GM19438 (cell line): ENCODE data around the gene TNIP1.
A peak's percentile ranks its signal among the peaks of the same experiment; 100 is the strongest.

ENCODE experiments used
- ATAC-seq: cut with Tn5 transposase; IDR thresholded peaks from one replicate; pipeline ENCODE4 v1.9.1; 2021; ENCODE audit warnings: low read depth; ENCODE audit not compliant: unreplicated experiment

TNIP1 gene

DNA sequence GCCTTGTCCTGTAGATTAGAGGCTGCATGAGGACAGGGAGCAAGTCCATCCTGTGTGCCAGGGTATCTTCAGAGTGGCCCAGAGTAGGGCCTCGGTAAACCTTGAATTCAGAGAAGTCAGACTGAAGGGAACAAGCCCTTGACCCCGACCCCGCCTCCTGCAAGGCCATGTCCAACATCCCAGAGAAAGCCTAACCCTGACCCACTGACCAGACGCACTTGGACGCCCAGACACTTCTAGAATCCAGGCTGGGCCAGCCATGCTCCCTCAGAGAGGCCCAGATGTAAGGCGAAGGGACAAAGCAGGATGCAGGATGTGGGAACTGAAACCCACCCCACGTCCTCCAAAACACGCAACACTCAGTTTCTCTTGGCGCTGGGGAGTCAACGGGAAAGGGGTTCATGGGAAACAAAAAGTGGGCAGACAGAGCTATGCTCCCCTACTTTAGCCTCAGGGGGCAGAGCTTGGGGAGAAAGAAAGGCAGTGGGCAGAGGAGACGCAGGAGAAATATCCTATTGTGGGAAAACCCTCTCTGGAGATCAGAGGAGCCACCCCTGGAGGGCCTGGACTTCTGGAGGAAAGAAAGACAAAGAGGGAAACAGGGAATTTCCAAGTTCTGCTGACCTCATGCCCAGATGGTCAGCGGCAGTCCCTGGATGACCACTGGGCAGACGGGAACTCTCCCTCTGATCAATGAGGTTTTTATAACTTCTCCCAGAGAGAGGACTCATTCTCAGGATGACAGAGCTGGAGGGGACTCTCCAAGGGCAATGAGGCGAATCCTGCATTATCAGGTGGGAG lies 13.0 kb downstream of the TNIP1 start:
- no peak for ATAC-seq

GRCh38 chr5:151066920-151067319 lies 13.9 kb downstream of the TNIP1 start:
- no peak for ATAC-seq

- no peak for ATAC-seq
Measured at GRCh38 chr5:151065609-151066008, 15.2 kb downstream of the TNIP1 start.

- ATAC-seq = no peak
Measured at GRCh38 chr5:151064916-151065499, 15.8 kb downstream of the TNIP1 start.

DNA sequence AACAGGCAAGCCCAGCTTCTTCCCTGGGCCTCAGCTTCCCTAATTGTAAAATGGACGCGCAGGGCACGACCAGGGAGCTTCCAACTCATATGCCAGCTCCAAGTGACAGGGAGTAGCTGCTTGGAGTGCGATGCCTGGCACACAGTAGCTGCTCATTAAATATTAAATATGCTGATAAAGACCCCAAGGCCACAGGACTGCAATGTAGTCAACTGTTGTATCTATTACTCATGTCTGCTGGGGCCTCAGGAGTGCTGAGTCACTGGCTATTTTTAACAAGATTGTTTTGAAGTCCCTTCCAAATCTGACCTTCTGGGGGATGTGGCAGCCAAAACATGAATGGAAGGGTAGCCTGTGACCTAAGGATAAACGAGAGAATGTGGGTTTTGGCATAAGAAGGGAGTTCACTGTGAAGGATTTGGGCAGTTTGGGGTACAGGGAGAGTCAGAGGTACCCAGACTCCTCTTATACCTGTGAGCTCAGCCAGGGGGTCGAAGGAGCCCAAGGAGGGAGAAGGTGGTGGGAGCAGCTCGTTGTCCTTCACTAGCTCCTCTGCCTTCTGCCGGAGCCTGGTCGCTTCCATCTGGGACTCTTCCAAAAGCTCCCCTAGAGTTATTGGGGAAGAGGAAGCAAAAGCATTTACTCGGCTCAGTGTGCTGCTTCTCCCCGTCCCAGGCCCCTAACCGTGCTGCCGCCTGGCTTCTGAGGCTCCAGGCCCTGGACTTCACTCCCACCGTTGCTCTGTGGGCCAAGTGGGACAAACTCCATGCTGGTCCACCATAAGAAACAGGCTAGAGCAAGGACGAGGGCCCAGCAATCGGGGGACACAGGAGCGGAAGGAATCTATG lies 17.5 kb downstream of the TNIP1 start:
- ATAC-seq = no peak

DNA sequence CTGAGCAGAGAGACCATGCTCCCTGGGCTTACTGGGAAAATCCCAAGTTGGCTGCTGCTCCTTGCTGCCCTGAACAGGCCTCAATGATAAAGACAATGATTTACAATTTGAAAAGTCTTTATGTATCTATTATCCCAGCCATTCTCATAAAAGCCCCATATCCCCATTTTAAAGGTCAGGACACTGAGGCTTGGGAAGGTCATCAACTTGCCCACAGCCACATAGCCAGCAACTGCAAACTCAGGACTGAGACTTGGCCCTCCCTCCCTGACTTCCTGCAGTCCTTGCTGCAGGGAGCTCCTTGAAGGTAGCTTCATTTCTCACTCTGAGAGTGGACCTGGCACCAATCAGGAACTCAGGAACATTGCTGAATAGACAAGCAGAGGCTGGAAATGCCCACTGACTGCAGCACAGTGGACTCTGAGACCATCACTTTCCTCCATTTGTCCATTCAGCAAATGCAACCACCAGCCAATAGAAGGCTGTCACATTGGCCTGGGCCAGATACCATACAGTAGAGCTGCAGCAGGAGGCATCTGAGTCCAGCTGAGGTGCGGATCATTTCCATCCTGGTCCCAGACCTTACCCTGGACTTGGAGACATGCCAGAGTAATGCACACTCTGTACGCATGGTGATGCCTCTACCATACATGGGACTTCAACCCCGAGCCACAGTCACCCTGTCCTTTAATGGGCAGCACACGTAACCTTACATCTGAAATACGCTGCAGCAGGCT lies 18.3 kb downstream of the TNIP1 start:
- no peak for ATAC-seq

- ATAC-seq = no peak
Measured at GRCh38 chr5:151060742-151061141, 20.1 kb downstream of the TNIP1 start.

- no peak for ATAC-seq
Measured at GRCh38 chr5:151058891-151059489, 21.8 kb downstream of the TNIP1 start.

- ATAC-seq = no peak
Measured at GRCh38 chr5:151058301-151058700, 22.5 kb downstream of the TNIP1 start.

- no peak for ATAC-seq
Measured at GRCh38 chr5:151056379-151057325, 24.2 kb downstream of the TNIP1 start.

DNA sequence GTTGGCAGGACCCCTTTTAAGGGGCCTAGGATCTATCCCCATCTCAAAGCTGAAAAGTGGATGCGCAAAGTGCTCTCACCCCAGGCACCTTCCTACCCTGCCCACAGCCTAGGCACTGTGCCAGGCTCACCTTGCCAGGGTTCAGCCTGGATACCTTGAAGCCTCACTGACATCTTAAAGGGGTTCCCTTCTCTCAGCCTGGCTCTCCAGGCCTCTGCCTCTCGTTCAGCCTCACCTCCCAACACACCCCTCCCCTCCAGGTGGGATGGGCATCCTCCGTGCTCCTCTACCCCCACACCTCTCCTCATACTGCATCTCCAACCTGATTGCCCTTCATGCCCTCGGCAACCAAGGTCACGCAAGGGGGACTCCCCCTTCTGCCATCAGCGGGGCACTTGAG lies 25.5 kb downstream of the TNIP1 start:
- no peak for ATAC-seq

- no peak for ATAC-seq
Measured at GRCh38 chr5:151054709-151055108, 26.1 kb downstream of the TNIP1 start.

DNA sequence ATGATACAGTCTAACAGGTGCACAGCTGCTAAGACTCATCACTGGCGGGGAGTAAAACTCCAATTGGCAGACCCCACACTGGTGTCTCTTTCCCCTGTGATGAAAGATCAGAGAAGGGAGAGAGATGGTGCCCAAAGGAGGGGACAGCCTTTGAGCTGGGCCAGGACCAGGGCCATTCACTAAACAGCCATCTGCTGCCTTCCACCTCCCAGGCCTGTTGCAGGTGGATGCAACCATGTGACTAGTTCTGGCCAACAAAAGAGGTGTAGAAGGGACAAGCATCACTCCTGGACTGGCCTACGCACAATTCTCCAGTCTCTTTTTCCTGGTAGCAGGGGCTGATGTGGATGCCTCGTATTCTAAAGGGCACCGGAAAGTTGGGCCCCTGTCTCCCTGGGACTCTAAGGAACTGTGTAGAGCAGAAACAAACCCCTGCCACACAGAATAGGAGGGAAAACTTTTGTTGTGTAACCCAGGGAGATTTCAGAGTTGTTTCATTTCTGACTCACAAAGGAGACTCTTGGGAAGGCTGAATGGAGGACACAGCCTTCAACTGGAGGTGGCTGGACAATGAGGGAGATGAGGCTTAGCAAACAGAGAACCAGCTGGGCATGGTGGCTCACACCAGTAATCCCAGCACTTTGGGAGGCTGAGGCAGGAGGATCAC lies 26.9 kb downstream of the TNIP1 start:
- no peak for ATAC-seq

DNA sequence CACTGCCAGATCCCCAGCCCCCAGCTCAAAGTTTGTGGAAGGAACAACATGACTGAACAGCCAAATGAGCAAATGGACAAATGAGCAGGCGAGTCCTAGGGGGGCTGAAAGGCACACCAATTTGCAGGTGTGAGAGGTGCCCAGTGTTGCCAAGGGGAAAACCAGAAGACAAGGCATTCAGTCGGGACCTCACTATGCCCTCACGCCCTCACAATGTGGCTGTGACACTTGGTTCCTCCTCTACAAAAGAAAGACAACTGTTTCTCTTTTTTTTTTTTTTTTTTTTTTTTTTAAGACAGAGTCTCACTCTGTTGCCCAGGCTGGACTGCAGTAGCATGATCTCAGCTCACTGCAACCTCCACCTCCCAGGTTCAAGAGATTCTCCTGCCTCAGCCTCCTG lies 28.0 kb downstream of the TNIP1 start:
- no peak for ATAC-seq

GRCh38 chr5:151051931-151052608 lies 28.8 kb downstream of the TNIP1 start:
- peak; percentile 6 for ATAC-seq

DNA sequence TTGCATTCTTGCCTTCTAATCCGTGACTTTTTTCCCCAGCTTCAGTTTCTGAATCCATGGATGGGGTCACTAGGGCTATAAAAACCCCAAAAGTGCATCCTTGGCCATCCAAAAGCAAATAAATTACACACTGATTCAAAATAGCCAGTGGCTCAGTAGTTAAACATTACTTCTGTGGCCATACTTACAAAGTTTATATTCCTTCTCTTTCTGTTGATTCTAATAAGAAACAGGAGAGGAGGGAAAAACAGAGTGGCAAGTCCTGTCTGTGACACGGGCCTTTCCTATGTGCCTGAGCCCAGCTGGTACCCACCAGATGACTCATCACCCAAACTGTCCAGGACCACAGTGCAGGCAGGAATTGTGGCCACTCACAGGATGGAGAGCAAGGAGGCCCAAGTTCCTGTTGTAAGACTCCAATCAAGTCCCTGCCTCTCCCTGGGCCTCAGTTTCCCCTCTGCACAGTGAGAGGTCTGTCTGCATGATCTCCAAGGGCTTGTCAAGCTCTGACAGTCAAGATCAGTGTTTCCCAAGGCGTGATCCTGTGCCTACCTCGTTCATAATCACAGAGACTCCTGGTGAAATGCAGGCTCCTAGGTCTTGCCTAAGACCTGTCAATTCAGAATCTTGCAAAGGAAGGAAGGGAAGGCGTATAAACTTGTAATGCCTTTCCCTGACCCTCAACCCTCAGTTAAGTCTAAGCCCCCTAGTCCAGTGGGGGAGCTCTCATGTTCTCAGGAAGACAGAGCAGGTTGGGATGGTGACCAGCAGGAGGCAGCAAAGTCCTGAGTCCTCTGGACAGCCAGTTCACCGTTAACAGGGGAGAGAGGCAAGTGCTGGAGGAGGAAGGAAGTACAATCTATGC lies 29.5 kb downstream of the TNIP1 start:
- peak; percentile 73 for ATAC-seq

GRCh38 chr5:151048526-151048925 lies 32.3 kb downstream of the TNIP1 start:
- no peak for ATAC-seq
